Thoracic aorta (tissue), 2 donors: ENCODE results near the gene LGALS9. TPM values are rescaled to one million over a fixed set of nuclear protein-coding genes. Genes with fewer than 3 reads are reported as not detected.

Experiments used
- ATAC-seq: fragments of 150-250 bp; one replicate; pipeline ENCODE4 v1.8.0; 2017; ENCODE audit warnings: low read depth; ENCODE audit not compliant: insufficient number of reproducible peaks, low FRiP score
- DNase-seq: peaks from one replicate; pipeline ENCODE4 v3.0.0-alpha.2; 2020; ENCODE audit warnings: low spot score
- H3K27ac ChIP-seq, 2 donors: fragments of 200-600 bp; sonication (generic); 1 replicate in 1 of 2; 2 replicates in 1 of 2; pipeline ENCODE4 v1.5.1; 2016; ENCODE audit warnings: mild to moderate bottlenecking in 2 of 2, moderate library complexity in 2 of 2
- H3K27me3 ChIP-seq: fragments of 200-600 bp; sonication (generic); replicated peaks from 2 replicates; pipeline ENCODE4 v1.6.0; 2016; ENCODE audit warnings: mild to moderate bottlenecking; ENCODE audit not compliant: insufficient read depth
- H3K36me3 ChIP-seq: fragments of 200-600 bp; sonication (generic); one replicate; pipeline ENCODE4 v1.5.1; 2016
- H3K4me1 ChIP-seq, 2 donors: fragments of 200-600 bp; sonication (generic); 1 replicate in 1 of 2; 2 replicates in 1 of 2; pipeline versions ENCODE4 v1.5.1 to v1.6.0; 2016; ENCODE audit warnings: low read depth in 2 of 2, mild to moderate bottlenecking in 1 of 2; ENCODE audit not compliant: control insufficient read depth in 1 of 2
- H3K4me3 ChIP-seq: fragments of 200-600 bp; sonication (generic); 2 replicates; pipeline ENCODE4 v1.5.1; 2016; ENCODE audit warnings: mild to moderate bottlenecking
- H3K9me3 ChIP-seq: fragments of 200-600 bp; sonication (generic); 2 replicates; pipeline ENCODE4 v1.5.1; 2016
- CTCF ChIP-seq: fragments of 200-600 bp; sonication (generic); IDR thresholded peaks from one replicate; pipeline ENCODE4 v1.5.1; 2019; ENCODE audit warnings: antibody characterized with exemption
- total RNA-seq, 2 donors: library from RNA; depleted of rRNA; stranded (reverse); fragments of >200 nt; gene quantifications; one replicate each; pipeline versions ENCODE4 v1.1.0 to v1.2.3, GENCODE V29; 2016

LGALS9 gene
- total RNA-seq, 2 donors from 2014 or later: 34.8 to 77.4 TPM

DNA sequence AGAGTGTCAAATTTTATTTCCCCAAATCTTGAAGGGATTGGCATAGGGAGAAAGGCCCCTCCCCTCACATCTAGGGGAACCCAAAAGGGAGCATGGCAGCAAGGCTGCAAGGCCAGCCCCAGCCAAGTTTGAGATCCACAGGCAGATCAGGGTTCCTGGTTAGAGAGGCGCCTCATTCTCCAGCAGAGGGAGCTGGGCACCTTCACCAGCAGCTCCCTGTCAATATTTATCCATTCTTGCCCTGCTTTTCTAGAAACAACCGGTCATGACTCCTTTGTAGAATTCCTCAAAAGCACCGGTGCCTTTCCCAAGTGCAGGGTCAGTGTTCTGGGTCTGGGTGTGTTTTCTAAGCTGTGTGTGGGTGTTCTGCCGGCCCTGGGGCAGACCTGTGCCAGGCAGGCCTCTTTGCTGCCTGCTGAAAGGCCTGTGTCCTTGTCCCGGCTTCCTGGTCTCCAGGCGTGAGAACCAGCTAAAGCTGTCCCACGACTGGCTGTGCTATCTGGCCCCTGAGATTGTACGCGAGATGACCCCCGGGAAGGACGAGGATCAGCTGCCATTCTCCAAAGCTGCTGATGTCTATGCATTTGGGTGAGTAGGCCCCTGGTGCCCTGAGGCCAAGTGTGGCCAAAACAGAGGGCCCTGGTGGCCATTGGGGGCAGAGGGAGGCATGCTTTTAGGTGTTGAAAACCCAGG lies 21.2 kb upstream of the LGALS9 start:
- ATAC-seq: no peak
- H3K9me3 ChIP-seq: no peaks in the 10 kb centered on the region
- DNase-seq: no peak
- no peaks in the 10 kb centered on the region for H3K27me3 ChIP-seq
- peak; percentile 17 for TF ChIP-seq CTCF
- no peak overlapping the region for H3K27ac ChIP-seq
- H3K4me3 ChIP-seq: no peak overlapping the region
- H3K36me3 ChIP-seq: peaks cover 30% of the 10 kb centered on the region
- no peaks in the 10 kb centered on the region for H3K4me1 ChIP-seq

GRCh38 chr17:27610304-27610677 lies 20.7 kb upstream of the LGALS9 start:
- TF ChIP-seq CTCF: no peak
- no peak overlapping the region for H3K4me3 ChIP-seq
- no peaks in the 10 kb centered on the region for H3K9me3 ChIP-seq
- DNase-seq: no peak
- H3K36me3 ChIP-seq: peaks cover 33% of the 10 kb centered on the region
- ATAC-seq: no peak
- no peaks in the 10 kb centered on the region for H3K27me3 ChIP-seq
- no peak overlapping the region for H3K27ac ChIP-seq
- H3K4me1 ChIP-seq: no peaks in the 10 kb centered on the region

- Histone ChIP-seq H3K27ac (no peak overlapping the region), H3K36me3 (peaks cover 33% of the 10 kb centered on the region), H3K9me3 (no peaks in the 10 kb centered on the region), H3K27me3 (no peaks in the 10 kb centered on the region), H3K4me3 (no peak overlapping the region), H3K4me1 (no peaks in the 10 kb centered on the region)
- ATAC-seq: no peak
- TF ChIP-seq CTCF: no peak
- no peak for DNase-seq
These were observed 18.7 kb upstream of the LGALS9 start for GRCh38 chr17:27612160-27612770.

DNA sequence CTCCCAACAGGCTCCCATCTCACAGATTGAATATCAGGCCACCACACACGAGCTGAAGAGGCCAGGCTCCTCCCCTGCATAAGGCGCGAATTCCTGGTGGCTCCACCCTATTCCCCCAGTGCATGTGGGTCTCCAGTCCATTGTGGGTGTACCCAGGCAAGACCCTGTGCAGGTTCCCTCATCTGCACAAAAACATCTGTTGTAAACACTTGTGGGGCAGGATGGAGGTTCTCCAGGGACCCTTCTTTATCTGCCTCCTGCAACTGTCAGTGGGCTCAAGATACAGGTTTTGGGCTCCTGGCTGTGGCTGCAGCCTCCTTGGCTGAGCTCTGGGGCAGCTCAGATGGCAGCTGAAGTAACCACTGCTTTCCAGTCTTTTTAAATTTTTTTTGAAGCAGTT lies 17.6 kb upstream of the LGALS9 start:
- no peak for TF ChIP-seq CTCF
- no peaks in the 10 kb centered on the region for H3K27me3 ChIP-seq
- no peak overlapping the region for H3K27ac ChIP-seq
- no peaks in the 10 kb centered on the region for H3K4me1 ChIP-seq
- ATAC-seq (no peak), DNase-seq (no peak)
- H3K4me3 ChIP-seq: no peak overlapping the region
- H3K9me3 ChIP-seq: no peaks in the 10 kb centered on the region
- H3K36me3 ChIP-seq: peaks cover 42% of the 10 kb centered on the region

DNA sequence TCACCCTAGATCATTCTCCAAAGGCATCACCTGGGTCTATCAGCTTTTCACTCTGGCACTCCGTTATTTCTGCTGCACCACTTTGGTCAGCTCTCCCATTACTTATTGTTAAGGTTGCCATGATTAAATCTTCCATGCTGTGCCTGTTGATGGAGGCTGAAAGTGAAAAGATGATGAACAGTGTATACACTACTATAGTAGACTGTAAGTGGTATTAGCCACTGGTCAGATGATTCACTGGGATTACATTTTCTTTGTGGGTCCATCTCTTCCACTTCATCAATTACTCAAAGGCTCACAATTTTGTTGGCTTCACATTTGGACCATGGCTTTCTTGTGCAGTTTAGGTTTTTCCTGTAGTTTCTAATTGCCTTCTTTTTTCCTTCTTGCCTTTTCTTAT lies 15.9 kb upstream of the LGALS9 start:
- DNase-seq (no peak), ATAC-seq (no peak)
- TF ChIP-seq CTCF: no peak
- no peak overlapping the region for H3K4me3 ChIP-seq
- no peaks in the 10 kb centered on the region for H3K9me3 ChIP-seq
- peaks cover 40% of the 10 kb centered on the region for H3K36me3 ChIP-seq
- no peaks in the 10 kb centered on the region for H3K4me1 ChIP-seq
- H3K27me3 ChIP-seq: no peaks in the 10 kb centered on the region
- no peak overlapping the region for H3K27ac ChIP-seq
